Endodermal cell (in vitro differentiated cells): Measurements from ENCODE around the gene ITFG2. TPM values are rescaled to one million over a fixed set of nuclear protein-coding genes. Genes with fewer than 3 reads are reported as not detected.
A peak's percentile ranks its signal among the peaks of the same experiment; 100 is the strongest.

Source experiments
- DNase-seq: peaks from one replicate; pipeline ENCODE4 v3.0.0-alpha.2; 2017
- H3K27ac ChIP-seq: 2 replicates; pipeline ENCODE4 v1.5.1; 2013; ENCODE audit warnings: mild to moderate bottlenecking, low read depth, low read length, moderate library complexity
- H3K27me3 ChIP-seq: 2 replicates; pipeline ENCODE4 v1.6.1; 2013; ENCODE audit warnings: mild to moderate bottlenecking, low read length, moderate library complexity; ENCODE audit not compliant: insufficient read depth, control insufficient read depth, poor library complexity, severe bottlenecking
- H3K36me3 ChIP-seq: 2 replicates; pipeline ENCODE4 v1.7.0; 2013; ENCODE audit warnings: mild to moderate bottlenecking, low read length, moderate library complexity; ENCODE audit not compliant: control insufficient read depth, insufficient read depth
- H3K4me1 ChIP-seq: one replicate; pipeline ENCODE4 v1.7.0; 2013; ENCODE audit warnings: low read length; ENCODE audit not compliant: control insufficient read depth, insufficient read depth
- H3K4me3 ChIP-seq: 2 replicates; pipeline ENCODE4 v1.5.1; 2013; ENCODE audit warnings: mild to moderate bottlenecking, low read length, moderate library complexity
- H3K9ac ChIP-seq: 2 replicates; pipeline ENCODE4 v1.6.1; 2013; ENCODE audit warnings: mild to moderate bottlenecking, low read length, moderate library complexity; ENCODE audit not compliant: poor library complexity, severe bottlenecking; ENCODE audit errors: extremely low read depth
- H3K9me3 ChIP-seq: 2 replicates; pipeline ENCODE4 v1.6.1; 2013; ENCODE audit warnings: mild to moderate bottlenecking, low read length, moderate library complexity; ENCODE audit not compliant: control insufficient read depth
- H3K27ac Mint-ChIP-seq: 2 replicates; pipeline ENCODE4 v1.8.0; 2020; ENCODE audit warnings: mixed read lengths
- H3K27me3 Mint-ChIP-seq: 2 replicates; pipeline ENCODE4 v1.8.0; 2021; ENCODE audit warnings: mild to moderate bottlenecking, mixed read lengths; ENCODE audit not compliant: insufficient read depth
- H3K36me3 Mint-ChIP-seq: 2 replicates; pipeline ENCODE4 v1.8.0; 2020; ENCODE audit warnings: low read depth, mixed read lengths
- H3K4me1 Mint-ChIP-seq: 2 replicates; pipeline ENCODE4 v1.8.0; 2020; ENCODE audit warnings: mixed read lengths
- H3K4me3 Mint-ChIP-seq: 2 replicates; pipeline ENCODE4 v1.8.0; 2020; ENCODE audit warnings: mild to moderate bottlenecking, moderate library complexity, mixed read lengths
- H3K9me3 Mint-ChIP-seq: 2 replicates; pipeline ENCODE4 v1.8.0; 2020; ENCODE audit warnings: mild to moderate bottlenecking, mixed read lengths
- CTCF ChIP-seq: fragments of 200-600 bp; sonication (generic); conservative IDR thresholded peaks from 2 replicates; pipeline ENCODE4 v1.5.0; 2021; ENCODE audit warnings: antibody characterized with exemption, mild to moderate bottlenecking
- WGBS, 2 experiments: methylation state at CpG; one replicate each; pipeline versions ENCODE4 v1.1.5 to v1.1.7; 2013; ENCODE audit warnings: missing lambda C conversion rate in 2 of 2, mixed read lengths in 1 of 2; ENCODE audit not compliant: insufficient coverage in 1 of 2, insufficient read length in 1 of 2; 5-methylcytosine and 5-hydroxymethylcytosine counted together
- total RNA-seq, 2 donors: library from RNA; stranded (reverse); fragmentation: NEBNext Ultra II Directional in 1 of 2; extraction: Animal tissue kit (Norgen Biotek cat#: 25700) in 1 of 2; gene quantifications; 2 replicates in 1 of 2; 3 replicates in 1 of 2; pipeline ENCODE4 v1.2.1, GENCODE V29; 2021

ITFG2 gene
- total RNA-seq, 2 donors from 2014 or later = 22.5 to 59.5 TPM

GRCh38 chr12:2776129-2776806, 36.2 kb upstream of the ITFG2 start:
- peaks cover 3% of the 10 kb centered on the region for H3K27me3 Mint-ChIP-seq
- TF ChIP-seq CTCF = no peak

GRCh38 chr12:2779281-2779680, 33.2 kb upstream of the ITFG2 start:
- no peak for TF ChIP-seq CTCF
- no peaks in the 10 kb centered on the region for H3K9me3 ChIP-seq
- DNase-seq = no peak
- Mint-ChIP-seq H3K36me3 (no peaks in the 10 kb centered on the region), H3K27ac (no peak overlapping the region), H3K4me3 (no peak overlapping the region), H3K9me3 (no peaks in the 10 kb centered on the region), H3K4me1 (peaks cover 23% of the 10 kb centered on the region), H3K27me3 (peaks cover 19% of the 10 kb centered on the region)
- H3K4me3 ChIP-seq = no peak overlapping the region
- WGBS, 2 experiments = 68 to 78% methylated on average over 1 to 4 of the region's 4 CpGs
- no peaks in the 10 kb centered on the region for H3K4me1 ChIP-seq
- no peaks in the 10 kb centered on the region for H3K36me3 ChIP-seq
- peaks cover 23% of the 10 kb centered on the region for H3K27me3 ChIP-seq
- no peak overlapping the region for H3K9ac ChIP-seq
- no peak overlapping the region for H3K27ac ChIP-seq

More at GRCh38 chr12:2776129-2776806, 36.2 kb upstream of the ITFG2 start:
- Histone ChIP-seq H3K27ac (no peak overlapping the region), H3K27me3 (no peaks in the 10 kb centered on the region), H3K4me3 (no peak overlapping the region), H3K9me3 (no peaks in the 10 kb centered on the region), H3K4me1 (no peaks in the 10 kb centered on the region), H3K36me3 (no peaks in the 10 kb centered on the region), H3K9ac (no peak overlapping the region)
- Mint-ChIP-seq H3K4me3 (no peak overlapping the region), H3K36me3 (no peaks in the 10 kb centered on the region), H3K9me3 (no peaks in the 10 kb centered on the region), H3K27ac (no peak overlapping the region), H3K4me1 (peaks cover 18% of the 10 kb centered on the region)
- 93 to 96% methylated on average over 19 to 20 of the region's 20 CpGs for WGBS, 2 experiments
- no peak for DNase-seq

- no peak overlapping the region for H3K4me3 ChIP-seq
- peaks cover 41% of the 10 kb centered on the region for H3K27me3 Mint-ChIP-seq
- peaks cover 13% of the 10 kb centered on the region for H3K4me1 ChIP-seq
- no peak overlapping the region for H3K4me3 Mint-ChIP-seq
- H3K27ac Mint-ChIP-seq = no peak overlapping the region
- peaks cover 22% of the 10 kb centered on the region for H3K4me1 Mint-ChIP-seq
- no peaks in the 10 kb centered on the region for H3K9me3 ChIP-seq
- no peaks in the 10 kb centered on the region for H3K36me3 Mint-ChIP-seq
- DNase-seq = peak; percentile 93
- H3K36me3 ChIP-seq = no peaks in the 10 kb centered on the region
- WGBS, 2 experiments = 23 to 25% methylated on average over 4 to 24 of the region's 25 CpGs
- H3K27ac ChIP-seq = no peak overlapping the region
- H3K27me3 ChIP-seq = peaks cover 47% of the 10 kb centered on the region
- H3K9me3 Mint-ChIP-seq = no peaks in the 10 kb centered on the region
- no peak overlapping the region for H3K9ac ChIP-seq
- peak; percentile 100 for TF ChIP-seq CTCF
Observed at GRCh38 chr12:2783936-2784600, 28.4 kb upstream of the ITFG2 start.
